Measurements from ENCODE around the gene KCNQ4.
A peak's percentile ranks its signal among the peaks of the same experiment; 100 is the strongest.

Gene KCNQ4

GRCh38 chr1:40884055-40884795 is 100.6 kb downstream of the KCNQ4 start:
- no peaks in the 10 kb centered on the region for H3K36me3 ChIP-seq (ENCODE audit: insufficient read depth, insufficient read length, low read length)
- H3K4me1 ChIP-seq (ENCODE audit: insufficient read depth, insufficient read length), result peaks cover 19% of the 10 kb centered on the region
- peak overlapping the region; percentile 22 for H3K4me3 ChIP-seq (ENCODE audit: insufficient read length, low read depth)
- no peaks in the 10 kb centered on the region for H3K9me3 ChIP-seq (ENCODE audit: insufficient read depth, low read length)
- H3K27me3 ChIP-seq (ENCODE audit: insufficient read depth, insufficient read length), result peaks cover 28% of the 10 kb centered on the region
- H3K9ac ChIP-seq (ENCODE audit: insufficient read length, low read depth), result no peak overlapping the region
- DNase-seq (ENCODE audit: low read depth, low spot score), result no peak
- TF ChIP-seq YY1 (IDR thresholded peaks at IDR 0.05; ENCODE audit: insufficient read depth, insufficient read length), result no peak

GRCh38 chr1:40886318-40887011 is 102.9 kb downstream of the KCNQ4 start:
- Histone ChIP-seq H3K9me3 (ENCODE audit: insufficient read depth, low read length) (no peaks in the 10 kb centered on the region), H3K36me3 (ENCODE audit: insufficient read depth, insufficient read length, low read length) (no peaks in the 10 kb centered on the region), H3K4me1 (ENCODE audit: insufficient read depth, insufficient read length) (peaks cover 5% of the 10 kb centered on the region), H3K27me3 (ENCODE audit: insufficient read depth, insufficient read length) (peaks cover 28% of the 10 kb centered on the region), H3K9ac (ENCODE audit: insufficient read length, low read depth) (no peak overlapping the region), H3K4me3 (ENCODE audit: insufficient read length, low read depth) (no peak overlapping the region)
- TF ChIP-seq ZNF274 (IDR thresholded peaks at IDR 0.05; ENCODE audit: low read depth, low read length), result no peak
- no peak for TF ChIP-seq SUZ12 (IDR thresholded peaks at IDR 0.05; ENCODE audit: extremely low read depth, insufficient read depth, insufficient read length)
- TF ChIP-seq YY1 (IDR thresholded peaks at IDR 0.05; ENCODE audit: insufficient read depth, insufficient read length), result no peak
- no peak for DNase-seq (ENCODE audit: low read depth, low spot score)

DNA sequence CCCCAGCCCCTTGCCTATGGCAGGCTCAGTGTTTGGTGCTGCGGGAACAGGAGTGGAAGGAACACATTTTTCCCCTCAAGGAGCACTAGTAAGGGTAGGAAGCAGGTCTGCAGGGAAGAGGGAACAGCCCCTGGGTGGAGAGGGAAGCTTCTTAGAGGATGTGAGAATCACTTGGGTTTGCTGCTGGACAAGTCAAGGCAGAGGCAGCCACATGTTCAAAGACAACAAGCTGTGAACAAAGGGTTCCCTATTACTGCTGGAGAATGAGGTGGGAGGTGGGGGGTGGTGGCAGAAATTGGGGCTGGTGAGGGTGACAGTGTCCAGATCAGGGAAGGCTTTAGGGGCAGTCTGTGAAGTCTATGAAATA is 103.4 kb downstream of the KCNQ4 start:
- no peak overlapping the region for H3K9ac ChIP-seq (ENCODE audit: insufficient read length, low read depth)
- H3K4me3 ChIP-seq (ENCODE audit: insufficient read length, low read depth), result no peak overlapping the region
- H3K9me3 ChIP-seq (ENCODE audit: insufficient read depth, low read length), result no peaks in the 10 kb centered on the region; the same call in 1 of the 2 replicates
- peaks cover 3% of the 10 kb centered on the region for H3K4me1 ChIP-seq (ENCODE audit: insufficient read depth, insufficient read length)
- H3K36me3 ChIP-seq (ENCODE audit: insufficient read depth, insufficient read length, low read length), result no peaks in the 10 kb centered on the region
- peaks cover 28% of the 10 kb centered on the region for H3K27me3 ChIP-seq (ENCODE audit: insufficient read depth, insufficient read length)
- DNase-seq (ENCODE audit: low read depth, low spot score), result no peak
- no peak for TF ChIP-seq ZNF274 (IDR thresholded peaks at IDR 0.05; ENCODE audit: low read depth, low read length)
- no peak for TF ChIP-seq YY1 (IDR thresholded peaks at IDR 0.05; ENCODE audit: insufficient read depth, insufficient read length)
- TF ChIP-seq SUZ12 (IDR thresholded peaks at IDR 0.05; ENCODE audit: extremely low read depth, insufficient read depth, insufficient read length), result no peak

- DNase-seq (ENCODE audit: low read depth, low spot score), result no peak
- no peak for TF ChIP-seq SUZ12 (IDR thresholded peaks at IDR 0.05; ENCODE audit: extremely low read depth, insufficient read depth, insufficient read length)
- Histone ChIP-seq H3K9me3 (ENCODE audit: insufficient read depth, low read length) (no peaks in the 10 kb centered on the region; the same call in 1 of the 2 replicates), H3K27me3 (ENCODE audit: insufficient read depth, insufficient read length) (peaks cover 27% of the 10 kb centered on the region), H3K4me3 (ENCODE audit: insufficient read length, low read depth) (no peak overlapping the region), H3K4me1 (ENCODE audit: insufficient read depth, insufficient read length) (peaks cover 3% of the 10 kb centered on the region), H3K36me3 (ENCODE audit: insufficient read depth, insufficient read length, low read length) (no peaks in the 10 kb centered on the region), H3K9ac (ENCODE audit: insufficient read length, low read depth) (no peak overlapping the region)
Observed at GRCh38 chr1:40887652-40888051, 104.1 kb downstream of the KCNQ4 start.

Measured in NT2/D1 (cell line).